Left ventricle myocardium inferior (tissue), 1 donor: ENCODE measurements around the gene ALPG. TPM values are rescaled to one million over a fixed set of nuclear protein-coding genes. Genes with fewer than 3 reads are reported as not detected.
"Not testable (repeated sequence)": the region's sequence is repeated elsewhere in the genome, so short reads cannot be mapped to it uniquely, and the experiment has no call there.

Experiments
- DNase-seq: peaks from one replicate; pipeline ENCODE4 v3.0.0-alpha.2; 2020
- H3K27ac ChIP-seq: fragments of 200-600 bp; replicated peaks from 2 replicates; pipeline ENCODE4 v1.8.0; 2021
- H3K27me3 ChIP-seq: fragments of 200-600 bp; 2 replicates; pipeline ENCODE4 v1.8.0; 2021; ENCODE audit warnings: low read depth
- H3K36me3 ChIP-seq: fragments of 200-600 bp; 2 replicates; pipeline ENCODE4 v1.8.0; 2021
- H3K4me1 ChIP-seq: fragments of 200-600 bp; 2 replicates; pipeline ENCODE4 v1.8.0; 2021
- H3K4me3 ChIP-seq: fragments of 200-600 bp; 2 replicates; pipeline ENCODE4 v1.8.0; 2021; ENCODE audit warnings: mild to moderate bottlenecking, moderate library complexity
- H3K9me3 ChIP-seq: fragments of 200-600 bp; replicated peaks from 2 replicates; pipeline ENCODE4 v1.8.0; 2021
- intact Hi-C: fragments of 100-400 bp; cut with micrococcal nuclease; formaldehyde crosslinking; loops from one replicate; pipeline ENCODE4 v1.11.0; 2022
- total RNA-seq: library from RNA; stranded (reverse); fragmentation: NEBNext Ultra II Directional; extraction: Animal tissue kit (Norgen Biotek cat#: 25700); gene quantifications from one replicate; pipeline ENCODE4 v1.2.1, GENCODE V29; 2021
- TF ChIP-seq, protein P1 (sequence below): fragments of 200-600 bp; IDR thresholded peaks from 2 replicates; pipeline ENCODE4 v1.8.0; 2021; ENCODE audit warnings: antibody characterized with exemption, mild to moderate bottlenecking, borderline replicate concordance
- donor health status: DM: no; HTN: yes; CAD: no; lungs with severe emphysema.

Gene ALPG
- total RNA-seq, 1 donor from 2014 or later: not detected

DNA sequence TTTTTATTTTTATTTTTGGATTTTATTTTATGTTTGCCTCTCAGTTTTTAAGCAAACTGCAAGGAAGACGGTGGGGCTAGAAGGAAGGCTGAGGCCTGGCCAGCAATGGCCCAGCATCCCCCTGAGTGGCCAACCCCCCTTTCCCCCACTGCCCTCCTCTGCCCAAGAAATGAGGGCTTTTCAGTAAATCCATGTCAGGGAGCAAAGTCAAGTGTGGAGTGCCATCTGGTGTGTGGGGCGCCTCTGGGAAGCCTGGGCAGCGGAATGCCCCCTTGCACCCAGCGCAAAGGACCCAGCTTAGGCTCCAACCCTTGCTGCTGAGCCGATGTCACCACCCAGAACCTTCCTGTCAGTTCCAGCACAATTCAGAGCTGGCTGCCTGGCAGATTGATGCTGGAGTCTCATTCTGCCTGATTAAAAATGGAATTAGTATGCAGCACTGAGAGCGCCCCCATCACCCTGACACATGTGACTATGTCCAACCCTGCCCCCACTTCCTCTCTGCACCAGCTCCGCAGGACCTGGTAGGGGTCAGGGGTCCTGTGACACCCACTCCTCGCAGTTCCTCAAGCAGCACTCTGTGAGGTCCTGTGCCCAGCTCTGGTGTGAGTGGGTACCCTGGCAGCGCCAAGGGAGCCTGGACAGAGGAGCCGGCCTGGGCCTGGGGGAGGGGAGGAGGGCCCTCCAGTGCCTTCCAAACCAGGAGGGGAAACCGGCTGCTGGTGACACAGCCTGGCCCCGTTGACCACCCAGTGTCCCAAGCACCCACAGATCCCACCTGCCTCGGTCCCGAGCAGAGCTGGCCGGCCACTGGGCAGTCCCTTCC lies 37.3 kb upstream of the ALPG start:
- Histone ChIP-seq H3K36me3 (no peaks in the 10 kb centered on the region), H3K27ac (no peak overlapping the region), H3K4me3 (no peak overlapping the region), H3K27me3 (peaks cover 38% of the 10 kb centered on the region), H3K9me3 (no peaks in the 10 kb centered on the region), H3K4me1 (no peaks in the 10 kb centered on the region)
- intact Hi-C loops: no loop called here
- no peak for DNase-seq
- TF ChIP-seq, protein P1, sequence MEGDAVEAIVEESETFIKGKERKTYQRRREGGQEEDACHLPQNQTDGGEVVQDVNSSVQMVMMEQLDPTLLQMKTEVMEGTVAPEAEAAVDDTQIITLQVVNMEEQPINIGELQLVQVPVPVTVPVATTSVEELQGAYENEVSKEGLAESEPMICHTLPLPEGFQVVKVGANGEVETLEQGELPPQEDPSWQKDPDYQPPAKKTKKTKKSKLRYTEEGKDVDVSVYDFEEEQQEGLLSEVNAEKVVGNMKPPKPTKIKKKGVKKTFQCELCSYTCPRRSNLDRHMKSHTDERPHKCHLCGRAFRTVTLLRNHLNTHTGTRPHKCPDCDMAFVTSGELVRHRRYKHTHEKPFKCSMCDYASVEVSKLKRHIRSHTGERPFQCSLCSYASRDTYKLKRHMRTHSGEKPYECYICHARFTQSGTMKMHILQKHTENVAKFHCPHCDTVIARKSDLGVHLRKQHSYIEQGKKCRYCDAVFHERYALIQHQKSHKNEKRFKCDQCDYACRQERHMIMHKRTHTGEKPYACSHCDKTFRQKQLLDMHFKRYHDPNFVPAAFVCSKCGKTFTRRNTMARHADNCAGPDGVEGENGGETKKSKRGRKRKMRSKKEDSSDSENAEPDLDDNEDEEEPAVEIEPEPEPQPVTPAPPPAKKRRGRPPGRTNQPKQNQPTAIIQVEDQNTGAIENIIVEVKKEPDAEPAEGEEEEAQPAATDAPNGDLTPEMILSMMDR: no peak

DNA sequence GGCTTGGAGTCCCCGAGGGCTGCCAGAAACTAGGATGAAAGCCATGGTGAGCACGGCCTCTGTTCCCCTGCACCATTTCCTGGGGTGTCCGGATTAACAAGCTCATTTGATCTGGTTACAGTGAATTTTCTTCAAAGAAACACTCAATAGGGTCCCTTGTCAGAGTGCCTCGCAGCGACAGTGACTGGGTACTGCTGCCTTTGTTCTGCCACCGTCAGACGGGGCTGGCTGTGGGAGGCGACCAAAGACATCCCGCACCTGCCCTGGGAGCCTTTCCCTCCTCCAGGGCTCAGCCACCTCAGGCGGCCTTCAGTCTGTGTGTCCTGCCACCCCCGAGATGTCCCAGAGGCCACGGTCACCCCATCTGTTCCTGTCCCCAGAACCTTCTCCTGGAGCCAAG lies 36.6 kb upstream of the ALPG start:
- H3K27ac ChIP-seq, H3K4me3 ChIP-seq, H3K36me3 ChIP-seq, intact Hi-C loops, H3K9me3 ChIP-seq, DNase-seq, H3K4me1 ChIP-seq: not testable (repeated sequence)
- H3K27me3 ChIP-seq: peaks cover 38% of the 10 kb centered on the region

DNA sequence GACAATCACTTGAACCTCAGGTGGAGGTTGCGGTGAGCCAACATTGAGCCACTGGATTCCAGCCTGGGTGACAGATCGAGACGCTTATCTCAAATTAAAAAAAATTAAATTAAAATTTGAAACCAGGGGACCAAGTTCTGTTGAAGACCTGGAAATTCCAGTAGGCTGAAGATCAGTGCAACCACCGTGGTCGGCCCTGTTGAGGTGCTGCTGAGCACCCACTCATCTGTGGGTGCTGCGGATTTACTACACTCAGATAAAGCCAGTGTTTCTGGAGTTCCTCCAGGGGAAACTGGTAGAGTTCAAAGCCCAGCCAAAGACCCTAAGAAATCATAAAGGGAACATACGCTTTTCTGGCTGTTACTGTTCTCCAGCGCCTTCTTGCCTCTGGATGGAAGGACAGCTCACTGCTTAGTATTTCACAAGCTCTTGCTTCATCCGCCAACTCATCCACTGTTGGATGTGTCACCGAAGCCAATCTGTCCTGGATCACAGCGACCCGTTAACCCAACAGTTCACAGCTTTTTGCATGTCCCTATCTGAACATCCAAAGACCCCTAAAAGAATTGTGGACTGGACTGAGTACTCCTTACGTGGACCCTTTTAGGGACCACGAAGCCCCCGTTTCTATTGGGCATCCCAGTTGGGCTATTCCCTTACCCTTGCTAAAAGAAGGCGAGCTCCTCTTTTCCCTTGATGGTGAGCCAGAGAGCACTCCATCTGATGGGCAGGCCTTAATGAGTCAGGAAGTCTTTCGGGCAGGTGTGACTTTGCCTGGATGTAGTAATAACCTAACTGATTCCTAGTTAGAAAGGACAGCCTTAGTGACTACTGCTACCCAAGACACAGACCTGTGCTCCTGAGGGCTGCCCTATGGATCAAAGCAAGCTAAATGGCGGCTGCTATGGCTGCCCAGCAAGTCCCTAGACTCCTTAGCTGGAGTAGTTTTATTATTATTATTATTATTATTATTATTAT lies 34.1 kb upstream of the ALPG start:
- Histone ChIP-seq H3K9me3 (no peaks in the 10 kb centered on the region), H3K27ac (no peak overlapping the region), H3K4me3 (no peak overlapping the region), H3K4me1 (no peaks in the 10 kb centered on the region), H3K27me3 (peaks cover 59% of the 10 kb centered on the region), H3K36me3 (no peaks in the 10 kb centered on the region)
- TF ChIP-seq, protein P1: no peak
- intact Hi-C loops: no loop called here
- no peak for DNase-seq

DNA sequence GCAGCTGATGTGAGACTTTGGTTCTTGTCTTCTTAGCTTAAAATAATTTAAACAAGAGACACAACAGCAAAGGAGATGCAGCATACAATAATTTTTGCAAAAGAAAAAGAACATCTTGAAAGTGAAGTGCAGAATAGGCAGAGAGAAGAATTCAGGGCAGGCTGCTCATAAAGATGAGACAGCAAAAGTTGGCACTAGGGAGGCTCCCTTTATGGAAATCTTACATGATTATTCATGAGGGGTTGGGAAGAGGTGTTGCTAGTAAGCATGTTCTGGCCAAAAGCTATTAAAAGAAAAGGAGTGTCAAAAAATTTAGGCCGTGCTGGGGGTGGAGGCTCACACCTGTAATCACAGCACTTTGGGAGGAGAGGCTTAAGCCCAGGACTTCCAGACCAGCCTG lies 32.3 kb upstream of the ALPG start:
- no peaks in the 10 kb centered on the region for H3K36me3 ChIP-seq
- H3K9me3 ChIP-seq: no peaks in the 10 kb centered on the region
- no peak for DNase-seq
- H3K4me3 ChIP-seq: no peak overlapping the region
- H3K27ac ChIP-seq: no peak overlapping the region
- H3K4me1 ChIP-seq: no peaks in the 10 kb centered on the region
- H3K27me3 ChIP-seq: peaks cover 59% of the 10 kb centered on the region
- intact Hi-C loops: no loop called here
- TF ChIP-seq, protein P1: no peak

DNA sequence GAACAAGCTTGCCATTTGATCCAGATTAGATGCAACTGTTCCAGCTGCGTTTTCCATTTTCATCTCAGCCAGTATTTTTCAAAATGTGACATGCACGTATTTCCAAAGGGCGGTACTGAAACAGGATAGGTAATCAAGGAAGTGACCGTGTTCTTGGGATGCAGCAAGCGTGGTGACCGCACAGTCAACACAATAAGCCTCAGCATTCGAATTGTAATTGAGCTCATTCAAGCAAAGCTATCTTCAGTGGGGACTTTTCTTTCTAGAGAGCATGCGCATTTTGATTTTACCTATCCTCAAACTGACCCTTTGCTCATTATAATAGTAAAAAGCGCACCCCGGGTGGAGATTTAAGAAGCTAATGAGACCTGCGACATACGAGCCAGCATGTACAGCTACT lies 31.5 kb upstream of the ALPG start:
- no peaks in the 10 kb centered on the region for H3K9me3 ChIP-seq
- intact Hi-C loops: no loop called here
- H3K4me1 ChIP-seq: no peaks in the 10 kb centered on the region
- H3K27ac ChIP-seq: no peak overlapping the region
- H3K4me3 ChIP-seq: no peak overlapping the region
- no peak for DNase-seq
- TF ChIP-seq, protein P1: no peak
- H3K27me3 ChIP-seq: peaks cover 62% of the 10 kb centered on the region
- no peaks in the 10 kb centered on the region for H3K36me3 ChIP-seq
